CD4-positive, alpha-beta T cell treated with Interferon gamma for 1 hour (primary cell): ENCODE measurements around the gene LAMP1.
"Not testable (repeated sequence)": the region's sequence is repeated elsewhere in the genome, so short reads cannot be mapped to it uniquely, and the experiment has no call there.

ENCODE experiments used
- DNase-seq: peaks from one replicate; pipeline ENCODE4 v3.0.0-alpha.2; 2020

LAMP1 gene

GRCh38 chr13:113298043-113298945 is 1.3 kb downstream of the LAMP1 start:
- no peak for DNase-seq

GRCh38 chr13:113299951-113300350 is 2.9 kb downstream of the LAMP1 start:
- no peak for DNase-seq

GRCh38 chr13:113302986-113303385 is 5.9 kb downstream of the LAMP1 start:
- DNase-seq: no peak

- DNase-seq: no peak
These were observed 7.1 kb downstream of the LAMP1 start for GRCh38 chr13:113304121-113304520.

- no peak for DNase-seq
These were observed 8.2 kb downstream of the LAMP1 start for GRCh38 chr13:113305208-113305607.

GRCh38 chr13:113307491-113307890 is 10.5 kb downstream of the LAMP1 start:
- no peak for DNase-seq

GRCh38 chr13:113309473-113309872 is 12.4 kb downstream of the LAMP1 start:
- DNase-seq: no peak

- DNase-seq: not testable (repeated sequence)
These were observed 17.1 kb downstream of the LAMP1 start for GRCh38 chr13:113314112-113314511.

GRCh38 chr13:113314895-113315470 is 17.9 kb downstream of the LAMP1 start:
- DNase-seq: not testable (repeated sequence)

GRCh38 chr13:113315992-113316391 is 19.0 kb downstream of the LAMP1 start:
- DNase-seq: no peak

- DNase-seq: no peak
These were observed 20.0 kb downstream of the LAMP1 start for GRCh38 chr13:113317031-113317430.

GRCh38 chr13:113318956-113319355 is 21.9 kb downstream of the LAMP1 start:
- DNase-seq: no peak

- DNase-seq: no peak
These were observed 22.3 kb downstream of the LAMP1 start for GRCh38 chr13:113319371-113319770.

- DNase-seq: no peak
These were observed 23.3 kb downstream of the LAMP1 start for GRCh38 chr13:113320226-113320875.

- DNase-seq: no peak
These were observed 24.5 kb downstream of the LAMP1 start for GRCh38 chr13:113321546-113321945.

GRCh38 chr13:113322043-113322461 is 25.0 kb downstream of the LAMP1 start:
- no peak for DNase-seq

- no peak for DNase-seq
These were observed 26.0 kb downstream of the LAMP1 start for GRCh38 chr13:113322890-113323651.

- DNase-seq: no peak
These were observed 26.8 kb downstream of the LAMP1 start for GRCh38 chr13:113323869-113324268.

- DNase-seq: no peak
These were observed 27.4 kb downstream of the LAMP1 start for GRCh38 chr13:113324398-113324797.

- DNase-seq: no peak
These were observed 28.7 kb downstream of the LAMP1 start for GRCh38 chr13:113325779-113326178.

- DNase-seq: no peak
These were observed 30.3 kb downstream of the LAMP1 start for GRCh38 chr13:113327391-113327765.

- DNase-seq: no peak
These were observed 30.9 kb downstream of the LAMP1 start for GRCh38 chr13:113327766-113328471.
